Skeletal muscle cell (primary cell): ENCODE data around the gene SYNJ2.
A peak's percentile ranks its signal among the peaks of the same experiment; 100 is the strongest.
"Not testable (repeated sequence)": the region's sequence is repeated elsewhere in the genome, so short reads cannot be mapped to it uniquely, and the experiment has no call there.

Source experiments
- DNase-seq: peaks from one replicate; pipeline ENCODE4 v3.0.0-alpha.2; 2010; ENCODE audit warnings: low read depth
- H3K4me3 ChIP-seq: 2 replicates; pipeline ENCODE4 v1.5.1; 2011; ENCODE audit warnings: low read depth, mild to moderate bottlenecking, control low read depth, low read length, moderate library complexity

SYNJ2 gene, protein sequence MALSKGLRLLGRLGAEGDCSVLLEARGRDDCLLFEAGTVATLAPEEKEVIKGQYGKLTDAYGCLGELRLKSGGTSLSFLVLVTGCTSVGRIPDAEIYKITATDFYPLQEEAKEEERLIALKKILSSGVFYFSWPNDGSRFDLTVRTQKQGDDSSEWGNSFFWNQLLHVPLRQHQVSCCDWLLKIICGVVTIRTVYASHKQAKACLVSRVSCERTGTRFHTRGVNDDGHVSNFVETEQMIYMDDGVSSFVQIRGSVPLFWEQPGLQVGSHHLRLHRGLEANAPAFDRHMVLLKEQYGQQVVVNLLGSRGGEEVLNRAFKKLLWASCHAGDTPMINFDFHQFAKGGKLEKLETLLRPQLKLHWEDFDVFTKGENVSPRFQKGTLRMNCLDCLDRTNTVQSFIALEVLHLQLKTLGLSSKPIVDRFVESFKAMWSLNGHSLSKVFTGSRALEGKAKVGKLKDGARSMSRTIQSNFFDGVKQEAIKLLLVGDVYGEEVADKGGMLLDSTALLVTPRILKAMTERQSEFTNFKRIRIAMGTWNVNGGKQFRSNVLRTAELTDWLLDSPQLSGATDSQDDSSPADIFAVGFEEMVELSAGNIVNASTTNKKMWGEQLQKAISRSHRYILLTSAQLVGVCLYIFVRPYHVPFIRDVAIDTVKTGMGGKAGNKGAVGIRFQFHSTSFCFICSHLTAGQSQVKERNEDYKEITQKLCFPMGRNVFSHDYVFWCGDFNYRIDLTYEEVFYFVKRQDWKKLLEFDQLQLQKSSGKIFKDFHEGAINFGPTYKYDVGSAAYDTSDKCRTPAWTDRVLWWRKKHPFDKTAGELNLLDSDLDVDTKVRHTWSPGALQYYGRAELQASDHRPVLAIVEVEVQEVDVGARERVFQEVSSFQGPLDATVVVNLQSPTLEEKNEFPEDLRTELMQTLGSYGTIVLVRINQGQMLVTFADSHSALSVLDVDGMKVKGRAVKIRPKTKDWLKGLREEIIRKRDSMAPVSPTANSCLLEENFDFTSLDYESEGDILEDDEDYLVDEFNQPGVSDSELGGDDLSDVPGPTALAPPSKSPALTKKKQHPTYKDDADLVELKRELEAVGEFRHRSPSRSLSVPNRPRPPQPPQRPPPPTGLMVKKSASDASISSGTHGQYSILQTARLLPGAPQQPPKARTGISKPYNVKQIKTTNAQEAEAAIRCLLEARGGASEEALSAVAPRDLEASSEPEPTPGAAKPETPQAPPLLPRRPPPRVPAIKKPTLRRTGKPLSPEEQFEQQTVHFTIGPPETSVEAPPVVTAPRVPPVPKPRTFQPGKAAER (N-terminal part only)

GRCh38 chr6:157981395-157982101, at the start of gene SYNJ2:
Gene SYNJ2 (plus strand): TSS chr6:157981863. CDS start chr6:157981962, 99 bp downstream.
- peak within 1 kb of the TSS; percentile 80 for H3K4me3 ChIP-seq
- peak; percentile 48 for DNase-seq

DNA sequence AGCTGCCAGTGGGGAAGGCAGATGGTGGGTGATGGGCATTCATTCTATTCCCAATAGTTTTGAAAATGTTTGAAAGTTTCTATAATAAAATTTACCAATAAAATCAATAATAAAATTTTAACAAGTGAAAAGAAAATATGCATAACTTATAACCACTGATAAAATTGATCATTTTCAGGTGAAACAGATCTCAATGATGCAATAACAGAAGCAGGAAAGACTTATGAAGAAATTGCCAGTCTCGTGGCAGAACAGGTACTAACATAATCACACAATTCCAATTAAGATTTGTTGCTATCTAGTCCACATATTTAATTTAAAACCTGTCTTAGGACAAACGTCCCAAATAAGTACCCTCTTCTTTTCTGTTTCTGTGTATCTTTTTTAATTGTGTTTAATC, 45.9 kb upstream of the SYNJ2 start:
- no peak for DNase-seq
- H3K4me3 ChIP-seq: no peak overlapping the region

GRCh38 chr6:157937318-157937717, 44.3 kb upstream of the SYNJ2 start:
- H3K4me3 ChIP-seq: no peak overlapping the region
- no peak for DNase-seq

GRCh38 chr6:157937916-157938315, 43.7 kb upstream of the SYNJ2 start:
- H3K4me3 ChIP-seq: no peak overlapping the region

DNA sequence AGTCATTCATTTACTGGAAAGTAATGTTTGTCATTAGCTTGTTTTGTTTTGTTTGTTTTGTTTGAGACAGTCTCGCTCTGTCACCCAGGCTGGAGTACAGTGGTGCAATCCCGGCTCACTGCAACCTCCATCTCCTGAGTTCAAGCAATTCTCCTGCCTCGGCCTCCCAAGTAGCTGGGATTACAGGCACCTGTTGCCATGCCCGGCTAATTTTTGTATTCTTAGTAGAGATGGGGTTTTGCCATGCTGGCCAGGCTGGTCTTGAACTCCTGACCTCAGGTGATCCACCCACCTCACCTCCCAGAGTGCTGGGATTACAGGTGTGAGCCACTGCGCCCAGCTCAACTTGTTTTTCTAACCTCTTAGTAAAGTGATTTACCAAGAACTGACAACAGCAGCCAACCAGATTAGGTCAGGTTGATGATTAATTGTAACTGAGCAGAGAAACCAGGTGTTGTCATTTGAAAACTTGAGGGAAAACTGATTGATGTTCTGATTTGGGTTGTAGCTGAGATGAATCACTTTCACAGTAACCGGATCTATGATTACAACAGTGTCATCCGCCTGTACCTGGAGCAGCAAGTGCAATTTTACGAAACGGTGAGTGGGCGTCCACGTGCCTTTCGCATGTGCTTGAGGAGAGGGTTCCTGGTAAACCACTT, 41.2 kb upstream of the SYNJ2 start:
- not testable (repeated sequence) for DNase-seq, H3K4me3 ChIP-seq

More at GRCh38 chr6:157937916-157938315, 43.7 kb upstream of the SYNJ2 start:
- no peak for DNase-seq

DNA sequence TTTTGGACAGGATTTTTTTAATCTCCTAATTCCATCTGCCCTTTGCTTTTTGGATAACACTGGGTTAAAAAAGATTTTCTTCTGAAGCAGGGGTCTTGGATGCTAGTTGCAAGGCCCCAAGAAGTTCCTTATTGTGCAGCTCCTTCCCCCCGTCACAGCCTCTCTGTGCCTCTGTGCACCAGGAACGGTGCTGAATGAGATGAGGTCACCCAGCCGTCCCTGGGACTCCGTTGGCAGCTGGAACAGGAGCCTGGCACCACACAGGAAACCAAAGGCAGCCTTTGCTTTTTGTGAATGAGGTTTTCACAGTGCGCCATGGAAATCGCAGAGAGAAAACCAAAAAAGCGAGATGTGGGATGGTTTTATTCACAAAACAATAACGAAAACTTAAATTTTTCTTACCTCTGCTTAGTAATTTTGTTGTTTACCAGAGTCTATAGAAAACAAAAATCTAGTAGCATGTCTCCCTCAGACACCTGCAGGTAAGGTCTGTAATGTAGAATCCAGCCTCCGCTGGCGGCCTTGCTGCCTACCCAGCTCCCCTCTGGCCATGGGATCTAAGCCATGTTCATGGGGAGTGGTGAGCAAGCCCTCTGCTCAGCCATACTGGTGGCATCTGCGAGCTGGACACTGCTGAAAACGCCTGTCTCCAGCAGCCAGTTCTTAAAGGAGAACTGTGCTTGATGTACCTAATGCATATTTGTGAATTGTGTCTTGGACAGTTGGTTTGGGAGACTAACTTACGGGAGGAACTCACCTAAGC, 40.4 kb upstream of the SYNJ2 start:
- DNase-seq: no peak

GRCh38 chr6:157942351-157942750, 39.3 kb upstream of the SYNJ2 start:
- DNase-seq: no peak
- H3K4me3 ChIP-seq: no peak overlapping the region

More for the DNA sequence above, 40.4 kb upstream of the SYNJ2 start:
- H3K4me3 ChIP-seq: no peak overlapping the region

GRCh38 chr6:157943249-157943963, 38.3 kb upstream of the SYNJ2 start:
- no peak for DNase-seq
- H3K4me3 ChIP-seq: no peak overlapping the region

DNA sequence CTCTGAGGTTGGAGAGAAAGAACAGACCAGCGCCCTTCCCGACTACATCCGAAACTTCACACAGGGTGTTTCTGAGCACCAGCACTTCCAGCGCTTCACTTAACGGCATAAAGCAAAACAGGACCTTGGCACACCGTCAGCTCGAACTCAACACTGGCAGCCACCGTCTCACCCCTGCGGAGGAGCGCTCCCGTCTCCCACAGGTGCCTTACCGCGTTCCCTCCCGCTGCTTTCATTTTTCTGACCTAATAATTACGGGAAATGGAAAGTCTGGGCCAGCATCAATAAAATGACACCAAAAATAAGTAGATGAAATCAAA, 37.7 kb upstream of the SYNJ2 start:
- H3K4me3 ChIP-seq: no peak overlapping the region

DNA sequence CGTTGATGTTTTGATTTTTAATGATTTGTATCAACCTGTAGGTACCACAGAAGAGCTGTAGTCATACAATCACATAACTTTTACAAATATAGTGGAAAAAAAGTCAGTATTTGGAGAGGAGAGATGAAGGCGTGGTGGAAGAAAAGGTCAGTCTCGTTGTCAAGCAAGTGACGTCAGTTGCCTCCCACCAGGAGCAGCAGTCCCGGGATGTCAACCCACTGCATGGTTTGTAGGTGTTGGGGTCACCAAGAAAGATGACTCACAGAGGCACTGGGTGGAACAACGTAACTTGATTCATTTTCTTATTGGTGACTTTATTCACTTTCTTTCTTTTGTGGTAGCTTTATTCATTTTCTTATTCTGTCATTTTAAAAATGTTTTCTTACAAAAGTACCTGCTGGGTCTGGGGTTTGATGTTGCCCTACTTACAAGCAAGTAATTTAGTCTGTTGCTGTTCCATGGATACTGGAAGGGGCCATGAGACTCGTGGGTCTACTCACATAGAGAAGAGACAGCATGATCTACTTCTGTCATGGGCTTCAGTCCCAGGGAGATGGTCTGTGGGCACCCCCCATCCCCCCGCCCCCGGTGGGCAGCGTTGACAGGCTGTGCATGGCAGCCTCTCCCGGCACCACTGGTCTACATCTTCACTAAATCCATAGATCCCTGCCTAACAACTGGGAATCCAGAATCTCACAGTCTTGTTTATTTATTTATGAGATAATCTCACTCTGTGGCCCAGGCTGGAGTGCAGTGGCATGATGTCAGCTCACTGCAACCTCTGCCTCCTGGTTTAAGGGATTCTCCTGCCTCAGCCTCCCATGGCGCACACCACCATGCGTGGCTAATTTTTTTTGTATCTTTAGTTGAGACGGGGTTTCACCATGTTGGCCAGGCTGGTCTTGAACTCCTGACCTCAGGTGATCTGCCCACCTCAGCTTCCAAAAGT, 36.4 kb upstream of the SYNJ2 start:
- H3K4me3 ChIP-seq: no peak overlapping the region
- no peak for DNase-seq

More for the DNA sequence above, 37.7 kb upstream of the SYNJ2 start:
- DNase-seq: no peak

GRCh38 chr6:157946053-157946617, 35.5 kb upstream of the SYNJ2 start:
- no peak for DNase-seq
- H3K4me3 ChIP-seq: no peak overlapping the region

- DNase-seq: no peak
- no peak overlapping the region for H3K4me3 ChIP-seq
Observed at GRCh38 chr6:157946865-157947532, 34.7 kb upstream of the SYNJ2 start.

- not testable (repeated sequence) for H3K4me3 ChIP-seq, DNase-seq
Observed at GRCh38 chr6:157950899-157951298, 30.8 kb upstream of the SYNJ2 start.

DNA sequence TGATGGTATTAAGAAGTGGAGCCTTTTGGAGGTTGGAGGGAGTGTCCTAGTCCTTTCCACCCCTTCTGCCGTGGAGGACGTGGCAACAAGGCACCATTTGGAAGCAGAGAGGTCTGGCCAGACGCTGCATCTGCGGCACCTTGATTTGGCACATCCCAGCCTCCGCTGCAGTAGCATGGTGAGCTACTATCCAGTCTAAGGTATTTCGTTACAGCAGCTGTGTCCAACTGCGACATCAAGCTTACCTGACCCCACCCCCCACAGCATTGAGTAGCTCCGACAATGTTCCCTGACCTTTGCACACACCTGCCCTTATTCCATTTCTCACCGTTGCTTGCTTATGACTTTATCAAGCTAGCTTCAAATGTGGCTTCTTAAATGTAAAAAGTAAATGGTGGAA, 29.8 kb upstream of the SYNJ2 start:
- DNase-seq: no peak
- H3K4me3 ChIP-seq: no peak overlapping the region

DNA sequence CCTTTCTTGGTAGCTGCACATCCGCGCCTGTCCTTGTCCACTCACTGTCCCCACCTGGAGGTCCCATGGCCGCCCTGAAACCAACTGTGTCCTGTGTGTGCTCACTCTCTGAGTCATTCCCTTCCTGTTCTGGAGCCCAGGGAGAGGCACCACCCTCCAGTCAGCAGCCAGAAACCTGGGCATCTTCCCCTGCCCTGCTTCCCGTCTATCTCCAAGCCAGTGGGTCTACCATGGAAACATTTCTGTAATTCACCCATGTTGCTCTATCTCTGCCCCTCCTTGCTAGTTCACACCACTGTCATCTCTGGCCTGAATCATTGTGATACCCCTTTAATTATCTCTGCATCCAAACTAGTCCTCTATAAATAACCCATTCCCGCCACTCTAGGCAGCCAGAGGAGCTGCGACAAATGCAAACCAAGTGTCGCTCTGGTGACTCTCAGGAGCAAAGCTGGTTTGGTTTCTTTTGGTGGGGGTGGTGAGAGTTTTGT, 28.8 kb upstream of the SYNJ2 start:
- DNase-seq: no peak
- H3K4me3 ChIP-seq: no peak overlapping the region
